Activated CD4-positive, alpha-beta T cell treated with anti-CD3 and anti-CD28 coated beads, Interleukin-10, Interleukin-2, amounts not matched to agents 100 ng/mL and 50 ng/mL, durations not matched to agents 16 hours and 8 hours (primary cell): ENCODE measurements around the gene TCF4.

Source experiments
- DNase-seq: peaks from one replicate; pipeline ENCODE4 v3.0.0-alpha.2; 2020

The TCF4 gene

DNA sequence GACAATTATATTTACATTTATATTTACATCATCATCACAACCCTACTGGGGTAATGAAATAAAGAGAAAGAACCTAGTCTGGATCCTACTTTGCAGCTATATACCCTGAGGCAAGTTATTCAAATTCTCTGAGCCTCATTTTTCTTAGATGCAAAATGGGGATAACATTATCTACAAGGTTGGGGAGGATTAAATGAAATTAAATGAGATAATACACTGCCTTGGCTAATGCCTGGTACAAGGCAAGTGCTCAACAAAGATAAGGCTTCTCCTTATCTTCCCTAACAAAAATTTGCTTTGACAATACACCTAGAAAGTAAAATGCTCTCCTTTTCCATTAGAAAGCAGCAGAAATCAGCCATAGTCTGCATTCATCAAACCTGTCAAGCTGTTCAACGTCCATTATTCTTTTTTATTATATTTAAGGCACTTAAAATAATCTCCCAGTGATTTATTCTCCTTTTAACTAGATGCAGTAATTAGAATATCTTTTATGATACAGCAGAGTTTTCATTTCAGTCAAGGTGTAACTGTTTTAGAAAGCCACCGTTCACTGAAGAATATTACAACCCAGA is 44.8 kb downstream of the TCF4 start:
- DNase-seq = no peak

DNA sequence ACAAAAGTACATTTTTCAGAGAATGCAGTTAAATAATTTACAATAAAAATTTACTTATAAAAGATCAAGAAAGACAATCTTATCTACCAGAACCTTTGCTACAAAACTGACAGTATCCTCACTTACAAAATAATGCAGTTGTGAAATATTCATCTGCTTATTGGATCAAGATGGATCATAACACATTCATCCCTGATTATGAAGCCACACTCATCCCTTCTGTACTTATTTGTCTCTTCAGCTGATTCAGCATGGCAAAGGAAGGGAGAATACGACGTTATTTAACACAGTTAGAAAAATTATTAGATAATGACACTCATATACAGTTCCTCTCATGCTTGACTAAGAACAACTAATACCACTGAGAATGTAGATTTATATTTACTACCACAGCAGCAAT is 46.4 kb downstream of the TCF4 start:
- no peak for DNase-seq

DNA sequence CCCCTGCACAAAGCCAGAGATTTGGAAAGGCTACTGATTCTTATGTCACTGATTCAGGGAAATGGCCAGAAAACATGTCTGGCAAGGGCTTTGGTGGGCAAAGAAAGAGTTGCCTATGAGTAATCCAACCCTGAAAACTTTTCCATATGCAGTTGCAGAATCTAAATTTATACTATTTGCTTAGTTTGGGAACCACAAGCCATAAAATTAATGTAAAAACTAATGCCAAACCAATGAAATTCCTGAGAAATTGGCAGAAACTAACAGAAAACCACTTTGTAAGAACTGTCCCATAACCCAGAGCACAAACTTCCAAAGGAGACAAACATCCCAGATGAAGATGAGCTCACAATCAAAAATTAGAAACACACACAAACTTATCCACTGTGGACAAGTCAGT is 48.8 kb downstream of the TCF4 start:
- DNase-seq = no peak

DNA sequence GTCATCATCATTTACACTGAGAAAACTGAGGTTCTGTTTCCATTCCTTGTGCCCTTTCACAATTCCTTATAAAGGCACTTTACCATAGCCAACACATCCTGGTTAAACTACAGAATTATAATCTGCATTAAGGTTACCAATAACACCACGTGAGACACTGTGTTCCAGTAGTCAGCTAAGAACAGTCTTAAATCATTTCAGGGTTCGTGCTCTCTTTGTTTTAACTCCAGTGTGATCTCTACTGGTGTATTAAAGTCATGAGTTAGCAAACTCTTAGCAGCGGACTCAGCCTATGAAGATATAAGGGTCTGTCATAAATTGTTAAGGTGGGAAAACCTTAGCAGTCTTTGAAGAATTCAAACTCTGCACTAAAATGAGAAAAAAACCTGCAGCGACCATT is 53.0 kb downstream of the TCF4 start:
- no peak for DNase-seq

DNA sequence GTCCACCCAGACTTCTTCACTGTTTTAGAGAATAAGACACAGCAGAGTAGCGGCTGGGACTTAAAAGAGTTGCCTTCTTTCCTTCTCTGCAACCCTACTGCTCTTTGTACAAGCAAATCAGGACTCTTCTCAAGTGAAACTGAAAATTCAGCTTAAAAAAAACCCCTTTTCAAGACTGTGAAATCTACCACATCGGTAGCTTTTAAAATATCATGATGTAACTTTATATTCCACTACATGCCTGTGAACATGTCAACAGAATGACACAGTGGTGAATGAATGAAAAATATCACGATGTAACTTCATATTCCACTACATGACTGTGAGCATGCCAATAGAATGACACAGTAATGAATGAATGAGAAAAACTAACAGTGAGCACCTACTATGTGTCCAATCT is 53.4 kb downstream of the TCF4 start:
- no peak for DNase-seq

DNA sequence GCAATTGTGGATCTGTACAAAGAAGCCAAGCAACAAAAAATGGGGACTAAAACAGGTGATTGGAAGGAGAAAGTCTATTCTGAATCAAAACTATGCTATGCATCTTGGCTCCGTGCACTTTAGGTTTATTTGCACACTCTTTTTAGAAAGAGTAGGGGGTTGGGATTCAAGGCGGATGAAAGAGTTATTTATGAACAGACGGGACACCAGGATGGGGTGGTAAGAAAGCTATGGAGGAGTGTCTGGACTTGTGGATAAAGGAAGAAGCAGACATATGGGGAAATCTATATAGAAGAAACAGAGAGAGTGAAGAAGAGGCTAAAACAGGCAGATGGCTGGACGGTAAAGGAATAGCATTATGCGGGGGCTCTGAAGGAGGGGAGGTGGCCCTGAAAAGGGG is 57.8 kb downstream of the TCF4 start:
- DNase-seq = no peak

DNA sequence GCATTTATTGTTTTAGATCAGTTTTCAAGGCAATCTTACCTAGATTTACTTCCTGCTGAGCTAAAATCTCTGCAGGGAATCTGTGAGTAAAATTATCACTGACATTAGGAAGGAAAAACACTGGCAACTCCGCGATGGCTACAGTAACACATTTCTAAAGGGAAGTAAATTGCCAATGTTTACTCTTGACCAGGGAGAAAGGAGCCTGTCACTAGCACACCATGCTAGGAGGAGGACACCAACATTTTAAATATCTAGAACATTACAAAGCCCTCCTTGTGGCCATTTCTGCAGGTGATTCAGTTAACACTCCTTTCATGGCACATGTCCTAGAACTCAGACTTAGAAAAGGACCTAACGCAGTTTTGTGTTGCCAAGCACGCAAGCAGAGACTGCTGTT is 58.4 kb downstream of the TCF4 start:
- no peak for DNase-seq

DNA sequence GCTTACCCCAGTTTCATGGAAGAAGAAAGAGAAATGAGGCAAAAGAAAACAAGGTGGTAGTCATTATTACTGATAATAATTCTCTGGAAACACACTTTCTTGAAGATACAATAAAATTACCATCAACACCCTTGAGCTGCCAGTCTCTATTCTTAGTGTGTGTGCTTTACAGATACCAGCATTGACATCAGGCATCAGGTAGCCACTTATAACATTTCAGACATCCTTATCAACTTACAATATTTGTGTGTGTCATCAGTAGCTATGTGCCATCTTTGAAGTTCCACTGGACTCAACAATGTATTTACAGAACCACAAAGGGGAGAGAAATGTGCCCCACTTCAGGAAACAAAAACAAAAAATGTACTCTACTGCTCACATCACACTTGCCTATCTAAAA is 62.1 kb downstream of the TCF4 start:
- no peak for DNase-seq

DNA sequence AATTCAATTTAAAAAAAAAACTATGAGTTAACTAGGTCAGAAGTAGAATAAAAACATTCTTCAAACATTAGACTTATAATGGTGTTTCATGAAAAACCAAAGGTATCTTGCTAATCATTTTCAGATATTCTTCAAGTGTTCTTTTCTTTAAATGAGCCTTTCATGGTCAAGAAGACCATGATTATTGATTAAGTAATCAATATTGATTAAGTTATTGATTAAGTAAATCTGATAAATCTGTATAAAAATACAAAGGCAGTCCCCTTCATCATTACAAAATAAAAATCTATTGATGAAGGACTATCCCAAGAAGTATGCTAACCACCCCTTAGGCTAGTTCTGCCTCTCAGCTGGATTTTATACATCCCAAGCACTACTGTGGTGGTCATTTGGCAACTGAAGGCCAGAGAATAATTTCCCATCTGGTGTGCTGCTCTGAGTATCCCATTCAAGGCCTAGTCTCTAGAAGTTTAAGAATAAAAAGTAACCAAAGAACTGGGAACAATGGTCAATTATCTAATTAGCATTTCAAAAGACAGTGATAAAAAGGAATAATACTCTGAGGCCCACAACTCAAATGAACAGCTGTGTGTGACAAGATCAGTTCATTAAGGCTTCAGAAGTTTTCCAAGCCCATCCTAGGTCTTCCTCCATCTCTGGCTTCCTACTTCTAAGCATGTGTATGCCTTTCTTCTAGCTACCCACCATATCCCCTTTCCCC is 63.5 kb downstream of the TCF4 start:
- DNase-seq = no peak

DNA sequence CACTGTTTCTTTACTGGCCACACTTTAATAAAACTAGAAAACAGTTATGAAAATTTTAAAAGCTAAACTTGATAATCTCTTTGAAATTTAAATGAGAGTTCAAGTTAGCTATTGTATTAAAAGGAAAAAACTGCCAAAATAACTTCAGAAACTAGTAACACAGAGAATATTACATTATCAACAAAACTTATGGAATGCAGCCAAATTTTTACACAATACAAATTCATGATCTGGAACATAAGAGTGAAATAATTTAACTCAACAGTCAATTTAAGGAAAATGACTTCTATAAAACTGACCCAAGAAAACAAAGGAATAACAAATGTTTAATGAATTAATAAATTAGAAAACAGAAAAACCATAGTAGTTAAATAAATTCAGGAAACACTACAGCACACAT is 65.0 kb downstream of the TCF4 start:
- DNase-seq = no peak

DNA sequence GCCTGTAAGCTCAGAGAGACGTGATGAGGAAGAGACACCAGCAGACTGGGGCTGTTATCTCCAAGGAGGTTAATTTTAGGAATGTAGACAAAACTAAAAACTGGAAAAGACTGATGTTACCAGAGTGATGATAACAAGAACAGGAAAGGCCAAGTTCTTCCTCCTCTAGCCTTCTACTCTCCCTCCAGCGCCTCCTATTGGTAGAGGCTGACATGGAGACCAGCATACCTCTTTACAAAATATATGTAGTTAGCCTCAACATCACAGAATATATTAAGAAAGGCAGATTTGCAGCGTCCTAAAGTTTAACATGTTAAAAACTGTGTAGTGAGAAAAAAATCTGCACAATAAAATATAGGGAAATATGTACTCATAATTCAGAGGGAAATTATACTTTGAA is 66.0 kb downstream of the TCF4 start:
- peak; percentile 30 for DNase-seq

DNA sequence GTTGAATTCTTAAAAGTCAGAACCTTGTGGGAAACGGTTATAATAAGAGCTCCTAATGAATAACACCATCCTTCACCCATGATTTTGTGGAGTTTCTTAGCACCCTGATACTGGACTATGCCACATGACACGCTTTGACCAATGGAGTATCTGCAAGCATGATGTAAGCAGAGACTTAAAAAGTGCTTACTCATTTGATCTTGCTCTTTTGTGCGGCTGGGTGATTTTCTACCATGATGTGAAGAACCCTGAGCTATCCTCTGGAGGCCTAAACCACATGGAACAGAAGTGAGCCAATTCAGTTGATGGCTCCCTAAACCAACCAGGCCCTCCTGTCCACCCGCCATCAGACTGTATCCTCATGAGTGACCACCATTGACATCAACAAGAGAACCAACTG is 70.9 kb downstream of the TCF4 start:
- DNase-seq = no peak

DNA sequence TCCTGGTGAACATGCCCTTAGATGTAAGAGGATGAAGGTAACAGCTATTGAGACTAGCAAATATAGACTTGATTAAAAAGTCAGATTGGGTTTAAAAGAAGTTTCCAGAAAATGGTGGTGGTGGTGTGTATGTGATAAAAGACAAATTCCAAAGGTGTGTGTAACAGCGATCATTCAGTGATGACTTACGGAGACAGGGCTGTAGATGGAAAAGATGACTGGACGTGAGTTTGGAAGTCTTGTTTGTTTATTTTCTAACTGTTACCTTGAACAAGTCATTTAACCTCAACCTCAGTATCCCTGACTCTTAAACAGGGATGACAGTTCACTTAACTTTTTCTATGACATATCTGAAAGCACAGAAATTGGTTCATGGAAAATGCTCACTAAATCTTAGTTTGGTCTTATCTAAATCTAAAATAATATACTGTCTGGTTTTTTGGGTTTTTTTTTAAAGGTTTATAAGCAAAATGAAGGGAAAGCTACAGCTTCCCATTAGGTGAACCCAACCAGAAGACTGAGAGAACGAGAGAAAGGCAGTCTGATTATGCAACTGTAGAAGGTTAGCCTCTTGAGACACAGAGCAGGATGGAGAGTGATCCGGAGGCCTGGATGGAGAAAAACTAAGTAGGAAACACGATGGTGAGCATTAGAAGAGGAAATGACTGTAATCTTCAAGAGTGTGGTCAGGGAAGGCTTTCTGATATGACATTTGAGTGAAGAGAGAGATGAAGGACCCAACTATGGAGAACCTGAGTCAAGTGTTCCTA is 71.9 kb downstream of the TCF4 start:
- DNase-seq = no peak

DNA sequence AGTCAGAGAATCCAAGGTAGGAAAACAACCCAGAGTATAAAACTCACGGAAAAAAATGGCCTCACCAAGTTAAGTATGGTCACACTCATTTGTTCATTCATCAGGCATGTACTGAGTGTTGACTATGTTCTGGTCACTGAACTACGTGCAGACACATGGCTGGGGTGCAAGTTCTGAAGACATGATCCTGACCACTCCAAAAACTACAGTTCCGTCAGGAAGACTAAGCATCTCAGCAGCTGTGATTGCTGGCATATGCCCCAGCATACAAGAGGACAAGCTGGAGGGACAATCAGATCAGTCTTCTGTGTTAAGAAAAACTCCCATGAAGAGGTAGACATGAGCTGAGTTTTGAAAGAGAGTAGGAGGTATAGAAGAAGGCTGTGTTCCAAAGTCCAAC is 72.8 kb downstream of the TCF4 start:
- DNase-seq = no peak

DNA sequence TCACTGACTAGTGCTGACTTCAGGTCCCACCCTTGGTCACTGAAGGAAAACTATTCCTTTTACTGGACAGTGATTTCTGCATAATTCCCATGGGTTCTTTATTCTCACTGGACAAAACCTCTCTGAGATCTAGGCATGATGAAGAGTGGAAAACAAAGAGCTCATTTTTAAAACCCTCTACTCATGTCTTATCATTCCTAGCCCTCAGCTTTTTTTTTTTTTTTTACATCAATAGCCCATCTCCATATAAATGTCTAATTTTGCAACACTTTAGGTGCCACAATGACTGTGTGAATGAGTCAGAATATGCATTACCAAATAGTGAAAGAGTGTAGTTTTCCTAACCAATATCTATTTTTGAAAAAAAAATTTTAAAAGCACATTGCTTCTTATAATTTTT is 74.8 kb downstream of the TCF4 start:
- DNase-seq = no peak

DNA sequence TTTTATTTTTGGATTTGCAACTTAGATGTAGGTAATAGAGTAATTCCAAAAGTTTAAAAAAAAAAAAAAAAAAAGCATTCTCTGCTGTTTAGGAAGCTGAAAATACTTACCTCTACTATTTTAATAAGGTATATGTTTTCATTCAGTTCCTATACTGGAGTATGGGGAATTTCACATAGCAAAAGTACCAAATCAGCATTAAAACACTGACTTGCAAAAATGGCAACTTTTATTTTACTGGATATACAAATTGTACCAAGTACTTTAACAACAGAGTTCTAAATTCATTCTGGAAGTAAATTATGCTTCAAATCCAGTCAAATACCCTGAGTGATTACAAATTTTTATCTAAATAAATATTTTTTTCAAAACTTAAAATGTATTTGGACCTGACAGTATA is 76.7 kb downstream of the TCF4 start:
- no peak for DNase-seq

DNA sequence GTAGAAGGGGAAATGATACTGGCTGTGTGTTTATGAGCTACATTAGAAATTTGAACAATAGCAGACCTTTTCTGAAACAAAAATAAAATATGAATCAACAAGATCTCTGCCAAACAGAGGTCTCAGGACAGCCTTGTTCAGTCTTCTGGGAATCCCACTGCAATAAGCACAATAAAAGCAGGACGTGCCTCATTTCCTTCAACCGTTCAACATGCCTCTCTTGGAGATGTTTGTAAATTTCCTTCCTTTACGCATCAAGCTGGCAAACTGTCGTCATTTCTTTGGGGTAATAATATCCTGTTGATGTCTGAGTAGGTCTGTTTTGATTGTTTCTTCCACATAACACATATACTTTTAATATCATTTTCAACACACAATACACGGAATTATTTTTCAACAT is 77.2 kb downstream of the TCF4 start:
- DNase-seq = no peak

DNA sequence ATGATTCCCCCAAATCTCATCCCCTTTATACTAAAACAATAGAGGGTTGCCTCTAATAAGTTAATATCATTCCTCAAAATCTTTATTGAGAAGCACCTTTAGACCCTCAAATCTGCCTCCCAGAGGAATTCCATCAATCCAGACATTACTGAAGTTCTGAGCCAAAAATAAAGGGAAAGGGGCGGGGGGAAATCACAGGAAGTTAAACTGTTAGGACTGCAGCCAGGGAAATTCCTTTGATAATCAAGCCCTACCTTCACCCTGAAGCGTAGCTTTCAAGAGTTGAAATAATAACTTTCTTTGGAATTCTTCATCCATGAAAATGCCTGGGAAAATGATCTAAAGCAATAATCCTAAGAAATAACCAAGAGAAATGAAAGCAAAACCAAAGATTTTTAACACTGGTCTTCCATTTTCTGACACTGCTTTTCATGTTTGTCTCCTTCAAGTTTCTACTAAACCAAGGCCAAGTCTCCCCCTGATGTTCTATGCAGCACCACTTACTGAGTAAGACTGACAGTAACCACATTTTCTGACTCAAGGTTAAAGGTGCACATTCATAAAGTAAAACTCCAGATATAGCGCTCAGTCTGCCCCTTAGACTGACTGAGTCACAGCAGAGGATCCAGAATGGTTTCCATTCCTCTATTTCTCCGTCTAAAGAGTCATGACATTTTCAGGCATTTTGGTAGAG is 78.2 kb downstream of the TCF4 start:
- DNase-seq = peak; percentile 28

DNA sequence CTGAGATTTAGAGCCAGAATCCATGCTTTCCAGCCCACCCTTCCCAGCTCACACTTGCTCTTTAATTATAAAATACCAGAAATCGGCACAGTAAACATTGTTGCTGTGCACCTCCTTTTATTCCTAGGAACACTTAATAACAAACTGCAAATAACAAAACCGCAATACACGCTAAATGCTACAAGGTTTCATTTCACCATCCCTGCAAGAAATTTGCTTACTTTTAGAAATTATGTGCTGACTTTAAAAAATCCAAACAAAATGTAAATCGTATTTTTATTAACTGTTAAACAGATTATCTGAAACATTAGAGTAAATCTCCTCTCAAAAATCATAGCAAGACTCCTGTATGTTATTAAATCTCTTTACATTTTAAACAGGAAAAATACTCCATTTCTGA is 79.3 kb downstream of the TCF4 start:
- no peak for DNase-seq

DNA sequence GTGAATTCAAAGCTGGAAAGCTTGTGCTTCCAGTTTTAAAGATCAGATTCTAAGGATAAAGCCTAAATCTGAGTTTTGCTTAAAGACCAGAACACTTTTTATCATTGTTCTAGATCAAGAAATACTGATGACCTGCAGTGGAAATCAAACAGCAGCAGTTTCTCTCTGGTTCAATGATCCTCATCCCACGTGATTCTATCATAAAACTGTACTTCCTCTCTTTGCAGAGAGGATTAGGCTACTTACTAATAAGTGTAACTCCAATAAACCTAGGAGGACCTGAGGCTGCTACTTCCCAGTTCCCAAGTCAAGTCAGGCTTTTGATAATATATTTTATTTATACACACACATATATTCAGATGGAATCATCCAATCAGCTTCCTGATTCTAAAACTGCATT is 81.9 kb downstream of the TCF4 start:
- DNase-seq = no peak

DNA sequence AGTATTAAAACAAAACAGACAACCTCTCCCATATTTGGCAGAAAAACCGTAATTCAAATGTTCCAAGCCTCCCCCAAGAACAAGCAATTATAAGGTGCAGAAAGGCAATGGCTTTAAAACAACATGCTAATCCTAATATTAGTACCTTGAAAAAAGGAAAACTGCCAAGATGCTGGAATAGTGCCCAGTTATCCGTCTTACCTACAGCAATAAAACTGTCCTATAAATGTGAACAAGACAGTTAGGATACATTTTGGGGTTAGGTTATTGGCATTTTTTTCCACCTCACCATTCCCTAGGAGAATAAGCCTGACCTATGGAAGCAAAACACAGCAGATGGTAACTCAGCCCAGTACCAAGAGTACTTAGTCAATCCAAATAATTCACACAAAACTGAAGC is 83.2 kb downstream of the TCF4 start:
- DNase-seq = no peak

DNA sequence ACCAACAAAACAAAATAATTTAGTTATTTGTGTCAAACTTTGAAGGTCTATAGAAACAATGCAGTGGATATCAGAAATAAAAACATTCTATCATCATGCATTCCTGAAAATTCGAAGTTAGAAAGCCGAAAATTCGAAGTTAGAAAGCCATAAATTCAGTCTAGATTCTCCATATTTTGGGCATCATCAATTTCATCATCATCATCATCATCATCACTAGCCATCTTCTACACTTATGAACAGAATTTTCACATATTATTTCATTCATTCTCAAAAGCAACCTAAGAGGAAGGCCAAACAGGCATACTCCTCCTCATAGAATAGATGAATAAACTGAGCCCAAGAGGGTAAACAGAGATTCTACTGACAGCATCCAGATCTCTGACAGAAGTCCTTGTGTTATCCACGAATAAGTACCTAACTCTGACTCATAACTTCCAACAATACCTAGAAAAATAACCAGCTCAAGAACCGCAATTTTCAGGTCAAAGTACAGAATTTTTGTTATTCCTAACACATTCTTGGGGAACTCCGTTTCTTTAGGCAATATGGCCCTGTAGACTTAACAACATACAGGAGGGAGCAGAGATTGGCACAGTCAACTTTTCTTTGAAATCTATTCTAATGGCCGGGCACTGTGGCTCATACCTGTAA is 84.7 kb downstream of the TCF4 start:
- DNase-seq = no peak

DNA sequence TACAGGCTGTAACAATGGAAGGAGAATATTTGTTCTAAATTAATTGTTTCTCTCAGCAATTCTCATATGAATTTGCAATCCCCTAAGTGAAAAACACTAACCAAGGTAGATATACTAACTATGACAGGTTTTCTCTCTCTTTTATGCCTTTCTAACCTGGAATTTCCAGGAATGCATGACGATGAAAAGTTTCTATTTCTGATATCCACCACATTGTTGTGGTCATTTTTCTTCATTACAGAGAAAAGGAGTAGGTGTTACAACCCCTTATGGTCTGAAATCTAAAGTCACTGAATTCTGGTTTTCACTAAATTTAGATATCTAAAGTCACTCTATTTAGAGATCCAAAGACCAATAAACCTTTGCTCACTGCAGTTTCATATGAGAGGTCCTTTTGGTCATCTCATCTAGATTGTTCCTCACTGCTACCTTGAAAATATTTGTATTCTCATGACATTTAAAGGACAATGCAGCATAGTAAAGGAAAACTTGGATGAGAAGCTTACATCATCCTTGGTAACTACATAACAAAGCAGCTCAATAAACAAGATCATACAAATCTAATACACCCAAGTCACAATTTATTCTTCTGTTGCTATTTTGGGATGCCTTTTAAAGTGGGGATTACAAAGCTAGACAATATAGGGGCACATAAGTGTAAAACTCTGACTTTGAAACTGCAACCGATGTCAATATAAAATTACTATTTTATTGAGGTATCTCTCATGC is 85.8 kb downstream of the TCF4 start:
- DNase-seq = no peak
